ENCODE measurements around the gene ATL1. TPM values are rescaled to one million over a fixed set of nuclear protein-coding genes. Genes with fewer than 3 reads are reported as not detected.
A peak's percentile ranks its signal among the peaks of the same experiment; 100 is the strongest.

The ATL1 gene
- total and polyA plus RNA-seq, 2 experiments from 2014 or later = 4.3 to 6.0 TPM

DNA sequence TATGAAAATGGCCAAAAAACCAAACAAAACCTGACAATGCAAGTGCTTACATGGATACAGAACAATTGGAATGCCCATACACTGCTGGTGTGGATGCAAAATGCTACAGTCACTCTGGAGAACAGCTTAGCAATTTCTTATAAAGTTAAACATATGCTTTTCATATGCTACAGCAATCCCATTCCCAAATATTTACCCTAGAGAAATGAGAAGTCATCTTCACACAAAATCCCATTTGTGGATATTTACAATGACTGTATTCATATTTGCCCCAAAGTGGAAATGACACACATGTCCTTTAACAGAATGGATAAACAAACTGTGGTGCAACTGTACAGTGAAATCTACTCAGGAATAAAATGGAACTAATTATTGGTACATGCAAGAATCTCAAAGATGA, 87.8 kb downstream of the ATL1 start:
- TF ChIP-seq, protein P1, sequence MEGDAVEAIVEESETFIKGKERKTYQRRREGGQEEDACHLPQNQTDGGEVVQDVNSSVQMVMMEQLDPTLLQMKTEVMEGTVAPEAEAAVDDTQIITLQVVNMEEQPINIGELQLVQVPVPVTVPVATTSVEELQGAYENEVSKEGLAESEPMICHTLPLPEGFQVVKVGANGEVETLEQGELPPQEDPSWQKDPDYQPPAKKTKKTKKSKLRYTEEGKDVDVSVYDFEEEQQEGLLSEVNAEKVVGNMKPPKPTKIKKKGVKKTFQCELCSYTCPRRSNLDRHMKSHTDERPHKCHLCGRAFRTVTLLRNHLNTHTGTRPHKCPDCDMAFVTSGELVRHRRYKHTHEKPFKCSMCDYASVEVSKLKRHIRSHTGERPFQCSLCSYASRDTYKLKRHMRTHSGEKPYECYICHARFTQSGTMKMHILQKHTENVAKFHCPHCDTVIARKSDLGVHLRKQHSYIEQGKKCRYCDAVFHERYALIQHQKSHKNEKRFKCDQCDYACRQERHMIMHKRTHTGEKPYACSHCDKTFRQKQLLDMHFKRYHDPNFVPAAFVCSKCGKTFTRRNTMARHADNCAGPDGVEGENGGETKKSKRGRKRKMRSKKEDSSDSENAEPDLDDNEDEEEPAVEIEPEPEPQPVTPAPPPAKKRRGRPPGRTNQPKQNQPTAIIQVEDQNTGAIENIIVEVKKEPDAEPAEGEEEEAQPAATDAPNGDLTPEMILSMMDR (IDR thresholded peaks at IDR 0.05; ENCODE audit: poor library complexity) = no peak
- TF ChIP-seq EZH2 (IDR thresholded peaks at IDR 0.05; ENCODE audit: borderline replicate concordance) = no peak
- no peak for TF ChIP-seq EZH2phosphoT487 (IDR thresholded peaks at IDR 0.05; ENCODE audit: low read depth, severe bottlenecking, unreplicated experiment)
- Histone ChIP-seq H3K27ac (no peak overlapping the region), H3K4me3 (no peak overlapping the region), H3K9me2 (replicated peaks; ENCODE audit: insufficient read depth) (no peaks in the 10 kb centered on the region), H3K36me3 (replicated peaks; ENCODE audit: insufficient read depth, low read depth) (no peaks in the 10 kb centered on the region), H3K4me1 (ENCODE audit: insufficient read depth) (no peaks in the 10 kb centered on the region), H4K20me1 (ENCODE audit: insufficient read depth, poor library complexity, severe bottlenecking) (no peaks in the 10 kb centered on the region), H3K27me3 (no peaks in the 10 kb centered on the region), H3K9me3 (ENCODE audit: low read depth) (no peaks in the 10 kb centered on the region), H3K79me2 (peaks cover 52% of the 10 kb centered on the region), H2AFZ (no peak overlapping the region), H3K4me2 (no peak overlapping the region)
- no peak for DNase-seq (ENCODE audit: low spot score)

DNA sequence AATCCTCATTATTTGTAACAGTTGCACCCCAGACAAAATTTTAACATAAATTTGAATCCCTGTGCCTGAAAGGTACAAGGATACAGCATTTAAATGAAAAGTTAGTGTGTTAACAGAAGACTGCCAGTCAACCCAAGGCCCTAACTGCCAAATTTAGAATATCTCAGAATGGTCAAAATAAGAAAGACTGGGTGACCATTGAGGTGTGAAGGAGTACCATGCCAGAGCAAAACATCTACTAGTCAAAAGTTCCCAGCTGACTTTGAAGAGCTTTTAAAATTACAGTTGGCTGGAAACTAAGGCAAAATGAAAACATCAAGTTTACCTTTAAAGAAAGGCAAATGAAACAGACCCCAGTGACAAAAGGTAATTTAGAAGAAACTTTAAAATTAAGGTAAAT, 89.7 kb downstream of the ATL1 start:
- H3K36me3 ChIP-seq (replicated peaks; ENCODE audit: insufficient read depth, low read depth) = no peaks in the 10 kb centered on the region
- no peak overlapping the region for H3K4me3 ChIP-seq
- peaks cover 67% of the 10 kb centered on the region for H3K79me2 ChIP-seq
- H2AFZ ChIP-seq = no peak overlapping the region
- no peak for DNase-seq (ENCODE audit: low spot score)
- no peaks in the 10 kb centered on the region for H3K4me1 ChIP-seq (ENCODE audit: insufficient read depth)
- H3K9me2 ChIP-seq (replicated peaks; ENCODE audit: insufficient read depth) = no peaks in the 10 kb centered on the region
- H3K4me2 ChIP-seq = no peak overlapping the region
- H3K27ac ChIP-seq = no peak overlapping the region
- no peaks in the 10 kb centered on the region for H3K27me3 ChIP-seq
- H3K9me3 ChIP-seq (ENCODE audit: low read depth) = no peaks in the 10 kb centered on the region
- TF ChIP-seq, protein P1 (IDR thresholded peaks at IDR 0.05; ENCODE audit: poor library complexity) = no peak
- TF ChIP-seq EZH2 (IDR thresholded peaks at IDR 0.05; ENCODE audit: borderline replicate concordance) (no peak), EZH2phosphoT487 (IDR thresholded peaks at IDR 0.05; ENCODE audit: low read depth, severe bottlenecking, unreplicated experiment) (no peak)
- H4K20me1 ChIP-seq (ENCODE audit: insufficient read depth, poor library complexity, severe bottlenecking) = no peaks in the 10 kb centered on the region

DNA sequence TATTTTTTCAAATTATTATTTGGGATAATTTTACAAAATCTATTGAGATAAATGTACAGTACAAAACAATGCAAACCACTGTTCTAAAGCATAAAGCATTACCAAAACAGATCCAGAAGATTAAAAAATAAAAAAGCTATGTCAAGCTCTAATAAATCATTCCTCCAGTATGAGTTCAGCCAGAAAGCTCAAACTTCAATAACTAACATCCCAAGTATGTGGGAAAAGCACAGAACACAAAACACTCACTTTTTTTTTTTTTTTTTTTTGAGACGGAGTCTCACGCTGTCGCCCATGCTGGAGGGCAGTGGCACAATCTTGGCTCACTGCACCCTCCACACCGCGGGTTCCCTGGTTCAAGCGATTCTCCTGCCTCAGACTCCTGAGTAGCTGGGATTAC, 96.8 kb downstream of the ATL1 start:
- Histone ChIP-seq H3K9me3 (ENCODE audit: low read depth) (no peaks in the 10 kb centered on the region), H3K27me3 (no peaks in the 10 kb centered on the region), H2AFZ (no peak overlapping the region), H3K4me2 (no peak overlapping the region), H3K36me3 (replicated peaks; ENCODE audit: insufficient read depth, low read depth) (no peaks in the 10 kb centered on the region), H3K27ac (no peak overlapping the region), H3K4me1 (ENCODE audit: insufficient read depth) (peaks cover 14% of the 10 kb centered on the region), H4K20me1 (ENCODE audit: insufficient read depth, poor library complexity, severe bottlenecking) (no peaks in the 10 kb centered on the region), H3K9me2 (replicated peaks; ENCODE audit: insufficient read depth) (no peaks in the 10 kb centered on the region), H3K79me2 (peaks cover 54% of the 10 kb centered on the region), H3K4me3 (no peak overlapping the region)
- WGBS (ENCODE audit: low lambda C conversion rate, missing lambda C conversion rate) = 100% methylated on average over 6 of the region's 6 CpGs
- DNase-seq (ENCODE audit: low spot score) = no peak
- TF ChIP-seq, protein P1 (IDR thresholded peaks at IDR 0.05; ENCODE audit: poor library complexity) = no peak
- TF ChIP-seq EZH2 (IDR thresholded peaks at IDR 0.05; ENCODE audit: borderline replicate concordance) (no peak), EZH2phosphoT487 (IDR thresholded peaks at IDR 0.05; ENCODE audit: low read depth, severe bottlenecking, unreplicated experiment) (no peak)

DNA sequence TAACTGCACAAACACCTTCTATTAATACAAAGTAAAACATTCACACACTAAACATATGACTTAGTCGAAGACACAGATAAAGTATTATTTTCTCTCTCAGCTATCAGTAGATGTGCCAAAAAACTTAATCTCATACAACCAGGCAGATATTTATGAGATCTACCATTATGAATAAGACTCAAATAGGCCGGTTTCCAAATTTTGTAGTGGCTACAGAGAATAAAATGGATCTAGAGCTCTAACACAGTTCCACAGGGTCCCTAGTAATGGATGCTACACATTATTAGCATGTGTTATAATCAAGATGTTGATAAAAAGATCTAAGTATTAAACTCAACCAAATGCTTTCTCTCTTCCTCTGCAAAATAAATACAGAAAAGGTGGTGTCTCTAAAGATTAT, 97.8 kb downstream of the ATL1 start:
- peaks cover 49% of the 10 kb centered on the region for H3K79me2 ChIP-seq
- H3K4me3 ChIP-seq = no peak overlapping the region
- TF ChIP-seq, protein P1 (IDR thresholded peaks at IDR 0.05; ENCODE audit: poor library complexity) = no peak
- TF ChIP-seq EZH2phosphoT487 (IDR thresholded peaks at IDR 0.05; ENCODE audit: low read depth, severe bottlenecking, unreplicated experiment) = no peak
- no peak for TF ChIP-seq EZH2 (IDR thresholded peaks at IDR 0.05; ENCODE audit: borderline replicate concordance)
- DNase-seq (ENCODE audit: low spot score) = no peak
- no peaks in the 10 kb centered on the region for H4K20me1 ChIP-seq (ENCODE audit: insufficient read depth, poor library complexity, severe bottlenecking)
- peak overlapping the region; percentile 34 for H3K27ac ChIP-seq
- H2AFZ ChIP-seq = no peak overlapping the region
- no peaks in the 10 kb centered on the region for H3K9me2 ChIP-seq (replicated peaks; ENCODE audit: insufficient read depth)
- WGBS (ENCODE audit: low lambda C conversion rate, missing lambda C conversion rate) = 65% methylated on average over 2 of the region's 2 CpGs
- no peaks in the 10 kb centered on the region for H3K9me3 ChIP-seq (ENCODE audit: low read depth)
- H3K4me2 ChIP-seq = peak overlapping the region; percentile 14
- H3K27me3 ChIP-seq = no peaks in the 10 kb centered on the region
- H3K36me3 ChIP-seq (replicated peaks; ENCODE audit: insufficient read depth, low read depth) = no peaks in the 10 kb centered on the region
- H3K4me1 ChIP-seq (ENCODE audit: insufficient read depth) = peaks cover 14% of the 10 kb centered on the region
